B cell (primary cell): ENCODE data around the gene UBE2Q1. TPM values are rescaled to one million over a fixed set of nuclear protein-coding genes. Genes with fewer than 3 reads are reported as not detected.

Experiments used
- ATAC-seq: fragments of 200-7000 bp; cut with Tn5 transposase; one replicate; pipeline ENCODE4 v1.10.0; 2021; ENCODE audit warnings: low read depth, mild to moderate bottlenecking, moderate number of reproducible peaks, moderate library complexity
- CTCF ChIA-PET: fragments of 350-600 bp; sonication (Branson Sonifier 250); formaldehyde crosslinking; loops from one replicate; lab custom pipeline; 2021; ENCODE audit warnings: antibody characterized with exemption, inconsistent platforms; lab: Charles Lee
- POLR2A ChIA-PET: fragments of 350-600 bp; sonication (Branson Sonifier 250); formaldehyde crosslinking; loops from one replicate; lab custom pipeline; 2021; ENCODE audit warnings: antibody characterized with exemption; lab: Charles Lee
- DNase-seq: peaks from one replicate; pipeline ENCODE4 v3.0.0; 2013
- H2AFZ ChIP-seq: 2 replicates; pipeline ENCODE4 v1.6.1; 2012; ENCODE audit warnings: mild to moderate bottlenecking, low read depth, low read length; ENCODE audit not compliant: insufficient read depth, poor library complexity, severe bottlenecking
- H3K27ac ChIP-seq, 2 donors: 1 replicate in 1 of 2; 2 replicates in 1 of 2; pipeline ENCODE4 v1.5.1; 2012 to 2013; ENCODE audit warnings: low read length in 2 of 2, mild to moderate bottlenecking in 2 of 2, moderate library complexity in 1 of 2
- H3K27me3 ChIP-seq, 4 experiments: fragments of 200-600 bp in 1 of 4; sonication (generic) in 1 of 4; replicated peaks in 1 of 4; 1 replicate in 2 of 4; 2 replicates in 2 of 4; pipeline versions ENCODE4 v1.6.1 to v1.7.0; 2013 to 2016; ENCODE audit warnings: low read length in 3 of 4, mild to moderate bottlenecking in 2 of 4, mixed read lengths in 1 of 4, moderate library complexity in 1 of 4; ENCODE audit not compliant: insufficient read depth in 4 of 4, control insufficient read depth in 3 of 4; ENCODE audit errors: control extremely low read depth in 1 of 4
- H3K36me3 ChIP-seq, 2 experiments: replicated peaks in 1 of 2; 1 replicate in 1 of 2; 2 replicates in 1 of 2; pipeline versions ENCODE4 v1.6.1 to v1.7.1; 2013; ENCODE audit warnings: low read length in 1 of 2; ENCODE audit not compliant: insufficient read depth in 2 of 2, control insufficient read depth in 1 of 2; ENCODE audit errors: control extremely low read depth in 1 of 2, extremely low read depth in 1 of 2
- H3K4me1 ChIP-seq, 2 donors: fragments of 200-600 bp in 1 of 2; sonication (generic) in 1 of 2; 1 replicate in 1 of 2; 2 replicates in 1 of 2; pipeline versions ENCODE4 v1.5.1 to v1.6.1; 2013 to 2017; ENCODE audit warnings: low read length in 2 of 2; ENCODE audit not compliant: control insufficient read depth in 2 of 2, insufficient read depth in 2 of 2
- H3K4me2 ChIP-seq: replicated peaks from 2 replicates; pipeline ENCODE3; 2012; ENCODE audit warnings: mild to moderate bottlenecking, low read depth, low read length; ENCODE audit not compliant: poor library complexity, severe bottlenecking
- H3K4me3 ChIP-seq, 5 experiments: fragments of 200-600 bp in 1 of 5; sonication (generic) in 1 of 5; 1 replicate in 3 of 5; 2 replicates in 2 of 5; pipeline versions ENCODE4 v1.5.1 to v1.7.0; 2011 to 2016; ENCODE audit warnings: low read length in 4 of 5, mild to moderate bottlenecking in 4 of 5, low read depth in 2 of 5, control low read depth in 1 of 5, moderate library complexity in 1 of 5; ENCODE audit not compliant: insufficient read depth in 1 of 5; ENCODE audit errors: control extremely low read depth in 1 of 5, extremely low read depth in 1 of 5
- H3K79me2 ChIP-seq: fragments of 200-600 bp; sonication (generic); one replicate; pipeline ENCODE4 v1.6.0; 2016; ENCODE audit warnings: low read length; ENCODE audit not compliant: control insufficient read depth, insufficient read depth
- H3K9ac ChIP-seq: fragments of 200-600 bp; sonication (generic); 2 replicates; pipeline ENCODE4 v1.6.1; 2017; ENCODE audit warnings: mild to moderate bottlenecking, low read length, moderate library complexity
- H3K9me3 ChIP-seq, 3 donors: one replicate each; pipeline versions ENCODE4 v1.6.1 to v1.7.1; 2013; ENCODE audit warnings: low read length in 2 of 3; ENCODE audit not compliant: control insufficient read depth in 2 of 3, insufficient read depth in 1 of 3; ENCODE audit errors: control extremely low read depth in 1 of 3
- H4K20me1 ChIP-seq: 2 replicates; pipeline ENCODE4 v1.6.0; 2012; ENCODE audit warnings: mild to moderate bottlenecking, low read length; ENCODE audit not compliant: insufficient read depth, control insufficient read depth, poor library complexity, severe bottlenecking
- H3K27ac Mint-ChIP-seq: one replicate; pipeline ENCODE4 v1.8.0; 2021; ENCODE audit warnings: mixed read lengths
- H3K27me3 Mint-ChIP-seq: one replicate; pipeline ENCODE4 v1.8.0; 2021; ENCODE audit warnings: mixed read lengths
- H3K4me1 Mint-ChIP-seq: one replicate; pipeline ENCODE4 v1.8.0; 2021; ENCODE audit warnings: mixed read lengths
- H3K4me3 Mint-ChIP-seq: one replicate; pipeline ENCODE4 v1.8.0; 2021; ENCODE audit warnings: mixed read lengths
- H3K9me3 Mint-ChIP-seq: one replicate; pipeline ENCODE4 v1.8.0; 2022; ENCODE audit warnings: mixed read lengths; ENCODE audit not compliant: insufficient read depth
- CTCF ChIP-seq: fragments of 200-600 bp; IDR thresholded peaks from one replicate; pipeline ENCODE4 v1.8.0; 2022; ENCODE audit warnings: antibody characterized with exemption, mild to moderate bottlenecking
- EZH2 ChIP-seq: IDR thresholded peaks from 2 replicates; pipeline ENCODE4 v1.6.1; 2012; ENCODE audit warnings: borderline replicate concordance, low read depth, mild to moderate bottlenecking, moderate library complexity, low read length; ENCODE audit not compliant: insufficient read depth, poor library complexity, severe bottlenecking
- WGBS: methylation state at CpG from one replicate; pipeline ENCODE4 v1.1.5; 2013; ENCODE audit warnings: missing lambda C conversion rate; ENCODE audit not compliant: insufficient coverage; 5-methylcytosine and 5-hydroxymethylcytosine counted together
- intact Hi-C: fragments of 100-400 bp; cut with micrococcal nuclease; formaldehyde crosslinking; loops from one replicate; pipeline ENCODE4 v1.10.0; 2022
- polyA plus RNA-seq: library from polyadenylated mRNA; depleted of rRNA; stranded (reverse); fragments of >200 nt; gene quantifications from 2 replicates; pipeline ENCODE4 v1.2.3, GENCODE V29; 2012
- total RNA-seq, 2 donors: library from RNA; stranded (reverse); fragments of 120-200 nt in 1 of 2; gene quantifications; 1 replicate in 1 of 2; 2 replicates in 1 of 2; pipeline versions ENCODE4 v1.2.3 to v1.2.4, GENCODE V29; 2013 to 2022

UBE2Q1 gene
- total and polyA plus RNA-seq, 2 donors (not counting 1 experiment from before 2014, with no cell fraction given) = 14.3 to 108 TPM

GRCh38 chr1:154550657-154551056 lies 7.8 kb downstream of the UBE2Q1 start:
- Histone ChIP-seq H3K4me2 (no peak overlapping the region), H3K27ac (no peak overlapping the region), H2AFZ (no peak overlapping the region), H3K9ac (no peak overlapping the region), H3K4me3 (no peak overlapping the region), H3K27me3 (no peaks in the 10 kb centered on the region), H3K36me3 (peaks cover 20 to 70% of the 10 kb centered on the region in 2 experiments), H3K4me1 (no peaks in the 10 kb centered on the region), H3K9me3 (peaks cover 0 to 3% (median 0%) of the 10 kb centered on the region in 3 donors), H4K20me1 (peaks cover 44% of the 10 kb centered on the region), H3K79me2 (no peaks in the 10 kb centered on the region)
- no peaks in the 10 kb centered on the region for H3K27me3 Mint-ChIP-seq
- H3K27ac Mint-ChIP-seq = no peak overlapping the region
- no peak for DNase-seq
- intact Hi-C loops = no loop called here
- no peak for ATAC-seq
- ChIA-PET CTCF (interaction anchor here (6.6 kb wide), 1 partner anchor 69 kb away, joined by 188 read pairs; no protein-coding TSS in a partner anchor), POLR2A (no interaction called here)
- peaks cover 9% of the 10 kb centered on the region for H3K4me1 Mint-ChIP-seq
- no peak for TF ChIP-seq CTCF
- no peak for TF ChIP-seq EZH2
- no peaks in the 10 kb centered on the region for H3K9me3 Mint-ChIP-seq
- 78% methylated on average over 6 of the region's 6 CpGs for WGBS
- H3K4me3 Mint-ChIP-seq = no peak overlapping the region

- TF ChIP-seq EZH2 (no peak), CTCF (no peak)
- no peaks in the 10 kb centered on the region for H3K9me3 Mint-ChIP-seq
- H3K9ac ChIP-seq = no peak overlapping the region
- peaks cover 20 to 64% of the 10 kb centered on the region in 2 experiments for H3K36me3 ChIP-seq
- H3K4me1 Mint-ChIP-seq = peaks cover 7% of the 10 kb centered on the region
- no peak overlapping the region for H3K27ac ChIP-seq
- no peak for DNase-seq
- CTCF ChIA-PET = interaction anchor here (6.6 kb wide), 1 partner anchor 68 kb away, joined by 188 read pairs; no protein-coding TSS in a partner anchor
- H3K4me1 ChIP-seq = no peaks in the 10 kb centered on the region
- peaks cover 4% of the 10 kb centered on the region for H3K27me3 Mint-ChIP-seq
- no peak overlapping the region for H3K27ac Mint-ChIP-seq
- no peak for ATAC-seq
- WGBS = 90% methylated on average over 4 of the region's 5 CpGs
- intact Hi-C loops = no loop called here
- H3K4me3 ChIP-seq = no peak overlapping the region
- no peaks in the 10 kb centered on the region for H3K27me3 ChIP-seq
- POLR2A ChIA-PET = no interaction called here
- peaks cover 39% of the 10 kb centered on the region for H4K20me1 ChIP-seq
- no peaks in the 10 kb centered on the region for H3K79me2 ChIP-seq
- no peak overlapping the region for H3K4me2 ChIP-seq
- no peak overlapping the region for H3K4me3 Mint-ChIP-seq
- peaks cover 0 to 3% (median 0%) of the 10 kb centered on the region in 3 donors for H3K9me3 ChIP-seq
- no peak overlapping the region for H2AFZ ChIP-seq
Measured at GRCh38 chr1:154550070-154550469, 8.4 kb downstream of the UBE2Q1 start.
